Lower leg skin (tissue), 3 donors: ENCODE measurements around the gene FGFBP3.

ENCODE experiments used
- POLR2A ChIP-seq, 2 donors: fragments of 450-650 bp; IDR thresholded peaks; one replicate each; pipeline ENCODE4 v1.6.1; 2016 to 2017; ENCODE audit warnings: antibody characterized with exemption in 2 of 2, mild to moderate bottlenecking in 1 of 2, moderate library complexity in 1 of 2
- TF ChIP-seq, protein P1 (sequence below), 3 donors: fragments of 450-650 bp; IDR thresholded peaks; one replicate each; pipeline ENCODE4 v1.5.1; 2016; ENCODE audit warnings: antibody characterized with exemption in 3 of 3, mild to moderate bottlenecking in 3 of 3, moderate library complexity in 2 of 3

DNA sequence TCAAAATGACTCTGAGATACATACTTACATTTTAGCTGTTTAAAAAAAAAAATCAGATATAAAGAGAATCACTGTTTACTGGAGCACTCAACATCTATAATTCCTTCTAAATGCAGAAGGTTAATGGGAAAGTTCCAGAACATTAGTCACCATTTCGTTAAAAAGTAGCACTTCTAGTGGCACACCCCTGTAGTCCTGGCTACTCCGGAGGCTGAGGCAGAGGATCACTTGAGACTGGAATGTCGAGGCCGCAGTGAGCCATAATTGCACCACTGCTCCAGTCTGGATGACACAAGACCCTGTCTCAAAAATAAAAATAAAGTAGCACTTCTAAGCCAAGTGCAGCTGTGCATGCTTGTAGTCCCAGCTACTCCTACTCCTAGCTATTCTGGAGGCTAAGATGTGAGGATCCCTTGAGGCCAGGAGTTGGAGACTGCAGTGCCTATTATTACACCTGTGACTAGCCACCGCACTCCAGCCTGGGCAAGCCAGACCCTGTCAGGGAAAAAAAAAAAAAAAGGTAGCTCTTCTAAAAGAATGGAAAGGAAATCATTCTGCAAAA, 2.2 kb downstream of the FGFBP3 start:
- TF ChIP-seq, protein P1, sequence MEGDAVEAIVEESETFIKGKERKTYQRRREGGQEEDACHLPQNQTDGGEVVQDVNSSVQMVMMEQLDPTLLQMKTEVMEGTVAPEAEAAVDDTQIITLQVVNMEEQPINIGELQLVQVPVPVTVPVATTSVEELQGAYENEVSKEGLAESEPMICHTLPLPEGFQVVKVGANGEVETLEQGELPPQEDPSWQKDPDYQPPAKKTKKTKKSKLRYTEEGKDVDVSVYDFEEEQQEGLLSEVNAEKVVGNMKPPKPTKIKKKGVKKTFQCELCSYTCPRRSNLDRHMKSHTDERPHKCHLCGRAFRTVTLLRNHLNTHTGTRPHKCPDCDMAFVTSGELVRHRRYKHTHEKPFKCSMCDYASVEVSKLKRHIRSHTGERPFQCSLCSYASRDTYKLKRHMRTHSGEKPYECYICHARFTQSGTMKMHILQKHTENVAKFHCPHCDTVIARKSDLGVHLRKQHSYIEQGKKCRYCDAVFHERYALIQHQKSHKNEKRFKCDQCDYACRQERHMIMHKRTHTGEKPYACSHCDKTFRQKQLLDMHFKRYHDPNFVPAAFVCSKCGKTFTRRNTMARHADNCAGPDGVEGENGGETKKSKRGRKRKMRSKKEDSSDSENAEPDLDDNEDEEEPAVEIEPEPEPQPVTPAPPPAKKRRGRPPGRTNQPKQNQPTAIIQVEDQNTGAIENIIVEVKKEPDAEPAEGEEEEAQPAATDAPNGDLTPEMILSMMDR (IDR thresholded peaks at IDR 0.05), result no peak
- no peak for TF ChIP-seq POLR2A (IDR thresholded peaks at IDR 0.05)
